ENCODE data around the gene L1CAM.
"Not testable (repeated sequence)": the region's sequence is repeated elsewhere in the genome, so short reads cannot be mapped to it uniquely, and the experiment has no call there.

Gene L1CAM

GRCh38 chrX:153827903-153828302 is 58.1 kb downstream of the L1CAM start:
- DNase-seq = no peak

GRCh38 chrX:153827016-153827415 is 59.0 kb downstream of the L1CAM start:
- no peak for DNase-seq

- DNase-seq = no peak
Observed at GRCh38 chrX:153825042-153825441, 60.9 kb downstream of the L1CAM start.

GRCh38 chrX:153824348-153824747 is 61.6 kb downstream of the L1CAM start:
- no peak for DNase-seq

- no peak for DNase-seq
Observed at GRCh38 chrX:153821066-153821465, 64.9 kb downstream of the L1CAM start.

GRCh38 chrX:153820601-153821000 is 65.4 kb downstream of the L1CAM start:
- no peak for DNase-seq

GRCh38 chrX:153819384-153820040 is 66.5 kb downstream of the L1CAM start:
- DNase-seq = no peak

- peak; percentile 54 for DNase-seq
Observed at GRCh38 chrX:153818571-153819383, 67.2 kb downstream of the L1CAM start.

GRCh38 chrX:153818064-153818463 is 67.9 kb downstream of the L1CAM start:
- DNase-seq = not testable (repeated sequence)

GRCh38 chrX:153816831-153817690 is 68.9 kb downstream of the L1CAM start:
- DNase-seq = peak; percentile 46

GRCh38 chrX:153814591-153815315 is 71.2 kb downstream of the L1CAM start:
- DNase-seq = no peak

GRCh38 chrX:153813161-153813560 is 72.8 kb downstream of the L1CAM start:
- DNase-seq = no peak

- no peak for DNase-seq
Observed at GRCh38 chrX:153812220-153812619, 73.8 kb downstream of the L1CAM start.
